ENCODE measurements around the gene NHLRC4.

Gene NHLRC4

DNA sequence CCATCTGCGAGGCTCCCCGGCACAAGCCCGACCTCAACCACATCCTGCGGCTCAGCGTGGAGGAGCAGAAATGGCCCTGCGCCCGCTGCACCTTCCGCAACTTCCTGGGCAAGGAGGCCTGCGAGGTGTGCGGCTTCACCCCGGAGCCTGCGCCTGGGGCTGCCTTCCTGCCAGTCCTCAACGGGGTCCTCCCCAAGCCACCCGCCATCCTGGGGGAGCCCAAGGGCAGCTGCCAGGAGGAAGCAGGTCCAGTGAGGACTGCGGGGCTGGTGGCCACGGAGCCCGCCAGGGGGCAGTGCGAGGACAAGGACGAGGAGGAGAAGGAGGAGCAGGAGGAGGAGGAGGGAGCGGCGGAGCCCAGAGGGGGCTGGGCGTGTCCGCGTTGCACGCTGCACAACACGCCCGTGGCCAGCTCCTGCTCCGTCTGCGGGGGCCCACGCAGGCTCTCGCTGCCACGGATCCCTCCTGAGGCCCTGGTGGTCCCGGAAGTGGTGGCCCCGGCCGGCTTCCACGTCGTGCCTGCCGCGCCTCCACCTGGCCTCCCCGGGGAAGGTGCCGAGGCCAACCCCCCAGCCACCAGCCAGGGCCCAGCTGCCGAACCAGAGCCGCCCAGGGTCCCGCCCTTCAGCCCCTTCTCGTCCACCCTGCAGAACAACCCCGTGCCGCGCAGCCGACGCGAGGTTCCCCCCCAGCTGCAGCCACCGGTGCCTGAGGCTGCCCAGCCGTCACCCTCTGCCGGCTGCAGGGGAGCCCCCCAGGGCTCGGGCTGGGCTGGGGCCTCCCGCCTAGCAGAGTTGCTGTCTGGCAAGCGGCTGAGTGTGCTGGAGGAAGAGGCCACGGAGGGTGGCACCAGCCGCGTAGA is 19.7 kb upstream of the NHLRC4 start:
- Histone ChIP-seq H3K79me2 (ENCODE audit: control insufficient read depth, low read length) (peaks cover 42% of the 10 kb centered on the region), H3K27ac (ENCODE audit: low read depth, low read length) (no peak overlapping the region), H3F3A (ENCODE audit: control insufficient read depth, insufficient read depth) (no peaks in the 10 kb centered on the region), H3K36me3 (ENCODE audit: control insufficient read depth, low read length) (peaks cover 24% of the 10 kb centered on the region; the same call in 1 of the 2 replicates), H3K4me3 (ENCODE audit: low read length) (no peak overlapping the region), H3K9me3 (ENCODE audit: control insufficient read depth, insufficient read depth, low read length) (no peaks in the 10 kb centered on the region), H3K27me3 (ENCODE audit: control insufficient read depth, low read length) (no peaks in the 10 kb centered on the region), H3K9me2 (replicated peaks; ENCODE audit: control insufficient read depth, low read length) (no peaks in the 10 kb centered on the region), H3K4me1 (ENCODE audit: control insufficient read depth, low read length) (no peaks in the 10 kb centered on the region), H3K4me2 (ENCODE audit: low read length) (no peak overlapping the region), H4K20me1 (ENCODE audit: control insufficient read depth, insufficient read depth, low read depth, low read length) (no peaks in the 10 kb centered on the region)
- no peak for TF ChIP-seq EZH2phosphoT487 (IDR thresholded peaks at IDR 0.05; ENCODE audit: borderline replicate concordance, low read length)
- TF ChIP-seq, protein P1, sequence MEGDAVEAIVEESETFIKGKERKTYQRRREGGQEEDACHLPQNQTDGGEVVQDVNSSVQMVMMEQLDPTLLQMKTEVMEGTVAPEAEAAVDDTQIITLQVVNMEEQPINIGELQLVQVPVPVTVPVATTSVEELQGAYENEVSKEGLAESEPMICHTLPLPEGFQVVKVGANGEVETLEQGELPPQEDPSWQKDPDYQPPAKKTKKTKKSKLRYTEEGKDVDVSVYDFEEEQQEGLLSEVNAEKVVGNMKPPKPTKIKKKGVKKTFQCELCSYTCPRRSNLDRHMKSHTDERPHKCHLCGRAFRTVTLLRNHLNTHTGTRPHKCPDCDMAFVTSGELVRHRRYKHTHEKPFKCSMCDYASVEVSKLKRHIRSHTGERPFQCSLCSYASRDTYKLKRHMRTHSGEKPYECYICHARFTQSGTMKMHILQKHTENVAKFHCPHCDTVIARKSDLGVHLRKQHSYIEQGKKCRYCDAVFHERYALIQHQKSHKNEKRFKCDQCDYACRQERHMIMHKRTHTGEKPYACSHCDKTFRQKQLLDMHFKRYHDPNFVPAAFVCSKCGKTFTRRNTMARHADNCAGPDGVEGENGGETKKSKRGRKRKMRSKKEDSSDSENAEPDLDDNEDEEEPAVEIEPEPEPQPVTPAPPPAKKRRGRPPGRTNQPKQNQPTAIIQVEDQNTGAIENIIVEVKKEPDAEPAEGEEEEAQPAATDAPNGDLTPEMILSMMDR (IDR thresholded peaks at IDR 0.05; ENCODE audit: low read depth, low read length, poor library complexity, severe bottlenecking): no peak

DNA sequence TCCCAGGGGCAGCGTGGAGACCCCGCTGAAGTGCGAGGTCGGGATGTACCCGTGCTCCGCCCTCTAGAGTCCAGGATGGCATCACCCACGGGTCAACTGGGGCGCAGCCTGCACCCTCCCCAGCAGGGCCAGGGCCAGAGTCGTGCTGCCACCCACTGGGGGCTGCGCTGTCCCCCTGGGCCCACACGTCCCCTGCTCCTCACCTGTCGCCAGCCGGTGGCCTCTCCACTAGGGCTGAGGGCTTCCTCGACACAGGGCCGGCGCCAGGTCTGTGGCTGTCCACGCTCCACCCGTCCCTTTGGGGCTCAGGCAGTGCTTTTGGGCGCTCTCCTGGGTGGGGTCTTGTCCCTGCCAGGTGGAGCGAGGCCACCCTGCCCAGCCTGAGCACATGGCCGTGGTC is 18.2 kb upstream of the NHLRC4 start:
- Histone ChIP-seq H3K9me3 (ENCODE audit: control insufficient read depth, insufficient read depth, low read length) (no peaks in the 10 kb centered on the region), H3K79me2 (ENCODE audit: control insufficient read depth, low read length) (peaks cover 29% of the 10 kb centered on the region), H3F3A (ENCODE audit: control insufficient read depth, insufficient read depth) (no peaks in the 10 kb centered on the region), H4K20me1 (ENCODE audit: control insufficient read depth, insufficient read depth, low read depth, low read length) (no peaks in the 10 kb centered on the region), H3K4me3 (ENCODE audit: low read length) (no peak overlapping the region), H3K27ac (ENCODE audit: low read depth, low read length) (no peak overlapping the region), H3K4me1 (ENCODE audit: control insufficient read depth, low read length) (no peaks in the 10 kb centered on the region), H3K36me3 (ENCODE audit: control insufficient read depth, low read length) (peaks cover 25% of the 10 kb centered on the region; the same call in 1 of the 2 replicates), H3K4me2 (ENCODE audit: low read length) (no peak overlapping the region), H3K9me2 (replicated peaks; ENCODE audit: control insufficient read depth, low read length) (no peaks in the 10 kb centered on the region), H3K27me3 (ENCODE audit: control insufficient read depth, low read length) (no peaks in the 10 kb centered on the region)
- TF ChIP-seq, protein P1 (IDR thresholded peaks at IDR 0.05; ENCODE audit: low read depth, low read length, poor library complexity, severe bottlenecking): no peak
- no peak for TF ChIP-seq EZH2phosphoT487 (IDR thresholded peaks at IDR 0.05; ENCODE audit: borderline replicate concordance, low read length)

- H3F3A ChIP-seq (ENCODE audit: control insufficient read depth, insufficient read depth): no peaks in the 10 kb centered on the region
Observed at GRCh38 chr16:549544-550263, 17.1 kb upstream of the NHLRC4 start.

More at GRCh38 chr16:549544-550263, 17.1 kb upstream of the NHLRC4 start:
- Histone ChIP-seq H3K9me3 (ENCODE audit: control insufficient read depth, insufficient read depth, low read length) (no peaks in the 10 kb centered on the region), H4K20me1 (ENCODE audit: control insufficient read depth, insufficient read depth, low read depth, low read length) (no peaks in the 10 kb centered on the region; the same call in 1 of the 2 replicates), H3K79me2 (ENCODE audit: control insufficient read depth, low read length) (peaks cover 20% of the 10 kb centered on the region), H3K4me3 (ENCODE audit: low read length) (no peak overlapping the region), H3K9me2 (replicated peaks; ENCODE audit: control insufficient read depth, low read length) (no peaks in the 10 kb centered on the region), H3K27me3 (ENCODE audit: control insufficient read depth, low read length) (no peaks in the 10 kb centered on the region), H3K4me1 (ENCODE audit: control insufficient read depth, low read length) (no peaks in the 10 kb centered on the region), H3K36me3 (ENCODE audit: control insufficient read depth, low read length) (peaks cover 25% of the 10 kb centered on the region; the same call in 1 of the 2 replicates), H3K4me2 (ENCODE audit: low read length) (no peak overlapping the region), H3K27ac (ENCODE audit: low read depth, low read length) (no peak overlapping the region)
- no peak for TF ChIP-seq EZH2phosphoT487 (IDR thresholded peaks at IDR 0.05; ENCODE audit: borderline replicate concordance, low read length)
- TF ChIP-seq, protein P1 (IDR thresholded peaks at IDR 0.05; ENCODE audit: low read depth, low read length, poor library complexity, severe bottlenecking): peak; percentile 18
